ENCODE data around the gene AUH. TPM values are rescaled to one million over a fixed set of nuclear protein-coding genes. Genes with fewer than 3 reads are reported as not detected.

The AUH gene
- total and polyA plus RNA-seq, 2 experiments from 2014 or later = 9.9 to 18.3 TPM

- in situ Hi-C loops (cut with MboI) = no loop called here
- WGBS, 2 experiments (ENCODE audit: low coverage in 1 of 2, low lambda C conversion rate in 2 of 2, missing lambda C conversion rate in 2 of 2) = 85% methylated on average over 8 of the region's 8 CpGs
- peaks cover 7% of the 10 kb centered on the region; the same call in 1 of the 2 replicates for H3F3A ChIP-seq (ENCODE audit: insufficient read depth)
- H3K27me3 ChIP-seq (replicated peaks; ENCODE audit: insufficient read depth) = no peaks in the 10 kb centered on the region
- no peak overlapping the region for H2AFZ ChIP-seq
- no peak overlapping the region for H3K27ac ChIP-seq
- H3K79me2 ChIP-seq (ENCODE audit: insufficient read depth) = no peaks in the 10 kb centered on the region
- no peaks in the 10 kb centered on the region for H4K20me1 ChIP-seq (ENCODE audit: insufficient read depth)
- no peak for DNase-seq
- TF ChIP-seq EZH2phosphoT487 (IDR thresholded peaks at IDR 0.05; ENCODE audit: insufficient read depth, low read depth) (no peak), EZH2 (IDR thresholded peaks at IDR 0.05; ENCODE audit: insufficient read depth, poor library complexity, severe bottlenecking) (no peak)
- no peaks in the 10 kb centered on the region for H3K36me3 ChIP-seq (ENCODE audit: low read depth)
- no peak overlapping the region for H3K4me2 ChIP-seq (ENCODE audit: unreplicated experiment)
- no peak overlapping the region for H3K4me3 ChIP-seq
- H3K9ac ChIP-seq = no peak overlapping the region
- H3K4me1 ChIP-seq (ENCODE audit: insufficient read depth) = peaks cover 11% of the 10 kb centered on the region
- no peaks in the 10 kb centered on the region for H3K9me2 ChIP-seq (ENCODE audit: insufficient read depth)
- no peaks in the 10 kb centered on the region for H3K9me3 ChIP-seq (ENCODE audit: low read depth)
Observed at GRCh38 chr9:91181541-91181940, 180.2 kb downstream of the AUH start.

- no peaks in the 10 kb centered on the region for H4K20me1 ChIP-seq (ENCODE audit: insufficient read depth)
- H2AFZ ChIP-seq = no peak overlapping the region
- peaks cover 7% of the 10 kb centered on the region; the same call in 1 of the 2 replicates for H3F3A ChIP-seq (ENCODE audit: insufficient read depth)
- no peak overlapping the region for H3K27ac ChIP-seq
- no peak overlapping the region for H3K9ac ChIP-seq
- 96 to 100% methylated on average over 2 to 3 of the region's 3 CpGs for WGBS, 2 experiments (ENCODE audit: low coverage in 1 of 2, low lambda C conversion rate in 2 of 2, missing lambda C conversion rate in 2 of 2)
- H3K9me2 ChIP-seq (ENCODE audit: insufficient read depth) = no peaks in the 10 kb centered on the region
- no peaks in the 10 kb centered on the region for H3K36me3 ChIP-seq (ENCODE audit: low read depth)
- H3K9me3 ChIP-seq (ENCODE audit: low read depth) = no peaks in the 10 kb centered on the region
- in situ Hi-C loops (cut with MboI) = no loop called here
- TF ChIP-seq EZH2phosphoT487 (IDR thresholded peaks at IDR 0.05; ENCODE audit: insufficient read depth, low read depth) (no peak), EZH2 (IDR thresholded peaks at IDR 0.05; ENCODE audit: insufficient read depth, poor library complexity, severe bottlenecking) (no peak)
- H3K4me3 ChIP-seq = no peak overlapping the region
- H3K27me3 ChIP-seq (replicated peaks; ENCODE audit: insufficient read depth) = no peaks in the 10 kb centered on the region
- no peak overlapping the region for H3K4me2 ChIP-seq (ENCODE audit: unreplicated experiment)
- no peaks in the 10 kb centered on the region for H3K79me2 ChIP-seq (ENCODE audit: insufficient read depth)
- peaks cover 7% of the 10 kb centered on the region; the same call in 1 of the 2 replicates for H3K4me1 ChIP-seq (ENCODE audit: insufficient read depth)
- no peak for DNase-seq
Observed at GRCh38 chr9:91180930-91181268, 180.8 kb downstream of the AUH start.

- H2AFZ ChIP-seq = no peak overlapping the region
- 91 to 94% methylated on average over 16 of the region's 16 CpGs for WGBS, 2 experiments (ENCODE audit: low coverage in 1 of 2, low lambda C conversion rate in 2 of 2, missing lambda C conversion rate in 2 of 2)
- TF ChIP-seq EZH2 (IDR thresholded peaks at IDR 0.05; ENCODE audit: insufficient read depth, poor library complexity, severe bottlenecking) = no peak
- TF ChIP-seq EZH2phosphoT487 (IDR thresholded peaks at IDR 0.05; ENCODE audit: insufficient read depth, low read depth) = no peak
- H3K9ac ChIP-seq = no peak overlapping the region
- in situ Hi-C loops (cut with MboI) = no loop called here
- no peaks in the 10 kb centered on the region for H3K36me3 ChIP-seq (ENCODE audit: low read depth)
- H3K27ac ChIP-seq = no peak overlapping the region
- H3K27me3 ChIP-seq (replicated peaks; ENCODE audit: insufficient read depth) = no peaks in the 10 kb centered on the region
- no peaks in the 10 kb centered on the region for H4K20me1 ChIP-seq (ENCODE audit: insufficient read depth)
- H3K9me3 ChIP-seq (ENCODE audit: low read depth) = no peaks in the 10 kb centered on the region
- peaks cover 7% of the 10 kb centered on the region; the same call in 1 of the 2 replicates for H3K4me1 ChIP-seq (ENCODE audit: insufficient read depth)
- H3K4me3 ChIP-seq = no peak overlapping the region
- H3K79me2 ChIP-seq (ENCODE audit: insufficient read depth) = no peaks in the 10 kb centered on the region
- H3F3A ChIP-seq (ENCODE audit: insufficient read depth) = peaks cover 7% of the 10 kb centered on the region; the same call in 1 of the 2 replicates
- H3K4me2 ChIP-seq (ENCODE audit: unreplicated experiment) = no peak overlapping the region
- no peaks in the 10 kb centered on the region for H3K9me2 ChIP-seq (ENCODE audit: insufficient read depth)
- no peak for DNase-seq
Observed at GRCh38 chr9:91180240-91180929, 181.3 kb downstream of the AUH start.

- H3K9ac ChIP-seq = no peak overlapping the region
Observed at GRCh38 chr9:91179237-91180138, 182.2 kb downstream of the AUH start.

More at GRCh38 chr9:91179237-91180138, 182.2 kb downstream of the AUH start:
- TF ChIP-seq EZH2phosphoT487 (IDR thresholded peaks at IDR 0.05; ENCODE audit: insufficient read depth, low read depth) (no peak), EZH2 (IDR thresholded peaks at IDR 0.05; ENCODE audit: insufficient read depth, poor library complexity, severe bottlenecking) (no peak)
- H3K9me2 ChIP-seq (ENCODE audit: insufficient read depth) = no peaks in the 10 kb centered on the region
- no peak overlapping the region for H3K4me3 ChIP-seq
- H3K27ac ChIP-seq = no peak overlapping the region
- no peak overlapping the region for H2AFZ ChIP-seq
- H3K4me2 ChIP-seq (ENCODE audit: unreplicated experiment) = peak overlapping the region; percentile 5
- H3K9me3 ChIP-seq (ENCODE audit: low read depth) = no peaks in the 10 kb centered on the region
- peaks cover 7% of the 10 kb centered on the region; the same call in 1 of the 2 replicates for H3K4me1 ChIP-seq (ENCODE audit: insufficient read depth)
- no peaks in the 10 kb centered on the region for H3K36me3 ChIP-seq (ENCODE audit: low read depth)
- no peaks in the 10 kb centered on the region for H3K27me3 ChIP-seq (replicated peaks; ENCODE audit: insufficient read depth)
- H3F3A ChIP-seq (ENCODE audit: insufficient read depth) = peaks cover 7% of the 10 kb centered on the region; the same call in 1 of the 2 replicates
- peak; percentile 76 for DNase-seq
- no peaks in the 10 kb centered on the region for H3K79me2 ChIP-seq (ENCODE audit: insufficient read depth)
- in situ Hi-C loops (cut with MboI) = no loop called here
- 57 to 60% methylated on average over 21 to 23 of the region's 23 CpGs for WGBS, 2 experiments (ENCODE audit: low coverage in 1 of 2, low lambda C conversion rate in 2 of 2, missing lambda C conversion rate in 2 of 2)
- no peaks in the 10 kb centered on the region for H4K20me1 ChIP-seq (ENCODE audit: insufficient read depth)
